H9 (cell line): ENCODE data around the gene PHF10. TPM values are rescaled to one million over a fixed set of nuclear protein-coding genes. Genes with fewer than 3 reads are reported as not detected.
A peak's percentile ranks its signal among the peaks of the same experiment; 100 is the strongest.

Source experiments
- DNase-seq: peaks from one replicate; pipeline ENCODE4 v3.0.0-alpha.2; 2017
- H2AFZ ChIP-seq: one replicate; pipeline ENCODE4 v1.6.1; 2013; ENCODE audit warnings: mild to moderate bottlenecking, low read length, control low read depth, moderate library complexity
- H2AK5ac ChIP-seq: 2 replicates; pipeline ENCODE4 v1.6.1; 2013; ENCODE audit warnings: low read length, control low read depth, mixed read lengths; ENCODE audit not compliant: insufficient read length
- H2BK120ac ChIP-seq: one replicate; pipeline ENCODE4 v1.6.1; 2013; ENCODE audit warnings: low read depth, mild to moderate bottlenecking, low read length, control low read depth, inconsistent platforms; ENCODE audit not compliant: poor library complexity, severe bottlenecking
- H2BK12ac ChIP-seq: 2 replicates; pipeline ENCODE4 v1.6.1; 2013; ENCODE audit warnings: low read length, control low read depth, mixed read lengths, low read depth; ENCODE audit not compliant: insufficient read length
- H2BK15ac ChIP-seq: 2 replicates; pipeline ENCODE4 v1.6.1; 2013; ENCODE audit warnings: low read depth, low read length, control low read depth
- H2BK20ac ChIP-seq: one replicate; pipeline ENCODE4 v1.6.1; 2013; ENCODE audit warnings: low read depth, mild to moderate bottlenecking, low read length, control low read depth, inconsistent platforms; ENCODE audit not compliant: poor library complexity, severe bottlenecking
- H2BK5ac ChIP-seq: 2 replicates; pipeline ENCODE4 v1.6.1; 2013; ENCODE audit warnings: low read length, control low read depth, mixed read lengths; ENCODE audit not compliant: insufficient read length
- H3K14ac ChIP-seq: 2 replicates; pipeline ENCODE4 v1.6.1; 2013; ENCODE audit warnings: low read length, control low read depth; ENCODE audit not compliant: insufficient read depth
- H3K18ac ChIP-seq: 2 replicates; pipeline ENCODE4 v1.6.1; 2013; ENCODE audit warnings: low read depth, mild to moderate bottlenecking, mixed read lengths, low read length, control low read depth; ENCODE audit not compliant: insufficient read length
- H3K23ac ChIP-seq: 2 replicates; pipeline ENCODE4 v1.6.1; 2013; ENCODE audit warnings: low read length, control low read depth, mixed read lengths, low read depth; ENCODE audit not compliant: insufficient read length
- H3K23me2 ChIP-seq: 2 replicates; pipeline ENCODE4 v1.6.1; 2013; ENCODE audit warnings: low read depth, mild to moderate bottlenecking, mixed read lengths, low read length, control low read depth; ENCODE audit not compliant: insufficient read length, poor library complexity, severe bottlenecking
- H3K27ac ChIP-seq: 2 replicates; pipeline ENCODE4 v1.5.1; 2013; ENCODE audit warnings: low read length, control low read depth, mixed read lengths, low read depth; ENCODE audit not compliant: insufficient read length
- H3K27me3 ChIP-seq: 2 replicates; pipeline ENCODE4 v1.6.1; 2013; ENCODE audit warnings: low read length, control low read depth, inconsistent platforms; ENCODE audit not compliant: insufficient read depth
- H3K4ac ChIP-seq: 2 replicates; pipeline ENCODE4 v1.6.1; 2013; ENCODE audit warnings: low read depth, mild to moderate bottlenecking, control low read depth, inconsistent platforms, low read length, moderate library complexity
- H3K4me1 ChIP-seq: 2 replicates; pipeline ENCODE4 v1.6.1; 2013; ENCODE audit warnings: low read length, control low read depth, inconsistent platforms; ENCODE audit not compliant: insufficient read depth
- H3K4me2 ChIP-seq: 2 replicates; pipeline ENCODE4 v1.6.1; 2013; ENCODE audit warnings: low read length, control low read depth, mixed read lengths; ENCODE audit not compliant: insufficient read length, insufficient read depth
- H3K56ac ChIP-seq: 2 replicates; pipeline ENCODE4 v1.6.1; 2013; ENCODE audit warnings: low read depth, mild to moderate bottlenecking, mixed read lengths, low read length, control low read depth; ENCODE audit not compliant: insufficient read length
- H3K79me1 ChIP-seq: 2 replicates; pipeline ENCODE4 v1.6.1; 2013; ENCODE audit warnings: low read depth, mild to moderate bottlenecking, moderate library complexity, low read length, control low read depth, inconsistent platforms; ENCODE audit not compliant: insufficient read depth, poor library complexity, severe bottlenecking
- H3K79me2 ChIP-seq: 2 replicates; pipeline ENCODE4 v1.6.1; 2013; ENCODE audit warnings: low read length, control low read depth, inconsistent platforms; ENCODE audit not compliant: insufficient read depth
- H3K9ac ChIP-seq: 2 replicates; pipeline ENCODE4 v1.6.1; 2013; ENCODE audit warnings: low read length, control low read depth, mixed read lengths; ENCODE audit not compliant: insufficient read length; ENCODE audit errors: extremely low read depth
- H3K9me3 ChIP-seq: one replicate; pipeline ENCODE4 v1.6.1; 2013; ENCODE audit warnings: low read depth, low read length, inconsistent platforms; ENCODE audit not compliant: control insufficient read depth
- H3T11ph ChIP-seq: one replicate; pipeline ENCODE4 v1.6.1; 2013; ENCODE audit warnings: mild to moderate bottlenecking, low read length, control low read depth, inconsistent platforms
- H4K20me1 ChIP-seq: one replicate; pipeline ENCODE4 v1.6.1; 2013; ENCODE audit not compliant: control insufficient read depth, insufficient read length, insufficient read depth
- H4K5ac ChIP-seq: 2 replicates; pipeline ENCODE4 v1.6.1; 2013; ENCODE audit warnings: low read depth, mild to moderate bottlenecking, mixed read lengths, low read length, control low read depth; ENCODE audit not compliant: insufficient read length
- H4K8ac ChIP-seq: replicated peaks from 2 replicates; pipeline ENCODE4 v1.6.1; 2013; ENCODE audit warnings: low read length, control low read depth, mixed read lengths, low read depth; ENCODE audit not compliant: insufficient read length
- H4K91ac ChIP-seq: 2 replicates; pipeline ENCODE4 v1.6.1; 2013; ENCODE audit warnings: low read depth, mild to moderate bottlenecking, moderate library complexity, mixed read lengths, low read length, control low read depth; ENCODE audit not compliant: insufficient read length
- H3K27ac Mint-ChIP-seq, 3 experiments: 2 replicates in 2 of 3; 3 replicates in 1 of 3; pipeline ENCODE4 v1.8.0; 2020 to 2021; ENCODE audit warnings: mixed read lengths in 3 of 3, mild to moderate bottlenecking in 1 of 3, moderate library complexity in 1 of 3
- H3K27me3 Mint-ChIP-seq: 2 replicates; pipeline ENCODE4 v1.8.0; 2021; ENCODE audit warnings: low read depth, mild to moderate bottlenecking, moderate library complexity, mixed read lengths
- H3K36me3 Mint-ChIP-seq, 3 experiments: 2 replicates in 2 of 3; 3 replicates in 1 of 3; pipeline ENCODE4 v1.8.0; 2020 to 2021; ENCODE audit warnings: low read depth in 3 of 3, mixed read lengths in 3 of 3; ENCODE audit not compliant: insufficient read depth in 1 of 3
- H3K4me1 Mint-ChIP-seq, 2 experiments: 2 replicates each; pipeline ENCODE4 v1.8.0; 2020; ENCODE audit warnings: mixed read lengths in 2 of 2
- H3K4me3 Mint-ChIP-seq, 2 experiments: 2 replicates in 1 of 2; 3 replicates in 1 of 2; pipeline ENCODE4 v1.8.0; 2020 to 2021; ENCODE audit warnings: mild to moderate bottlenecking in 2 of 2, mixed read lengths in 2 of 2, moderate library complexity in 1 of 2
- H3K9me3 Mint-ChIP-seq, 2 experiments: 2 replicates in 1 of 2; 3 replicates in 1 of 2; pipeline ENCODE4 v1.8.0; 2020; ENCODE audit warnings: mild to moderate bottlenecking in 2 of 2, mixed read lengths in 2 of 2, moderate library complexity in 1 of 2
- WGBS: extraction: QIAGEN DNeasy Blood & Tissue Kit; methylation state at CpG from one replicate; pipeline ENCODE4 v1.1.7; 2013; ENCODE audit warnings: missing lambda C conversion rate, low lambda C conversion rate, mixed read lengths; ENCODE audit not compliant: insufficient read length; ENCODE audit errors: extremely low coverage; 5-methylcytosine and 5-hydroxymethylcytosine counted together
- total RNA-seq: library from RNA; stranded (reverse); gene quantifications from 2 replicates; pipeline ENCODE4 v1.2.1, GENCODE V29; 2021
- TF ChIP-seq, protein P1 (sequence below): fragments of 200-600 bp; sonication (generic); conservative IDR thresholded peaks from 3 replicates; pipeline ENCODE4 v1.8.0; 2021; ENCODE audit warnings: antibody characterized with exemption, mild to moderate bottlenecking

PHF10 gene
- total RNA-seq, 1 experiment from 2014 or later = 59.0 TPM

DNA sequence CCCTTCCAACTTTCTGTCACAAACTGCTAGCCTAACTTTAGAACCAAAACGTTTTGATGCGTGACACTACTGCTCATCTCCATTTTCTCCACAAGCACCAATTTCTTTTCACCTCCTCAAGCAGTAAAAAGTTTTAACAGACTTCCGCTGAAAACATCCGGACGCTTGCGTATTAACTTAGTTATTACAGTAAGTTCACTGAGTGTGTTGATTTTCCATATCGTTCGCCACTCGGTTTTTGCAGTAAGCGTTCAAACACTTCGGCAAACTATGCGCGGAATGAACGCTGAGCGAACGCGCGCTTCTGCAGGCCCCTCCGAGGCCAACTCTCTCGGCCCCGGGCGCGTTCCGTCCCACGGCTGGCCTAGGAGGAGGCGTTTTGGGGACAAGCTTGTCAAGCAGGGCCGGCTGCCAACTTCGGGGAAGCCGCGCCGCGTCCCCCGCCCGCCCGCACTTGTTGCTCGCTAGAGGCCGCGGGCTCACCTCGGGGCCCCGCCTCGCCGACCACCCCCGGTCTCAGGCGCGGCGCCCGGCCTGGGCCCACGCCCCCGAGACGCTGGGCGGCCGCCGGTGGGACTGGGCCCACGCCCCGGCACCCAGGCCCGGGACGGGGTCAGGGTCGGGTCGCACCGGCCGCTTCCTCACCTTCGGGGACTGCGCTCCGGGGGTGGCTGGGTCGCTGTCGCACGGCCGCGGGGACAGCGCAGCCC lies 945 bp downstream of the PHF10 start:
- peak overlapping the region in 1 of 3 experiments; percentile 19; a peak in 2 of 7 replicates for H3K27ac Mint-ChIP-seq
- no peaks in the 10 kb centered on the region; the same call in 1 of the 2 replicates for H3K4me1 ChIP-seq
- no peak overlapping the region for H3K56ac ChIP-seq
- H3K27me3 ChIP-seq = no peaks in the 10 kb centered on the region
- no peak overlapping the region for H2BK20ac ChIP-seq
- no peaks in the 10 kb centered on the region; a peak in 2 of 5 replicates for H3K9me3 Mint-ChIP-seq
- H3K9me3 ChIP-seq = no peaks in the 10 kb centered on the region
- H2BK120ac ChIP-seq = no peak overlapping the region
- H3K18ac ChIP-seq = no peak overlapping the region
- peaks cover 24 to 27% of the 10 kb centered on the region in 2 experiments for H3K4me1 Mint-ChIP-seq
- WGBS = no CpG with 5 or more reads among the region's 70 CpGs
- H4K5ac ChIP-seq = no peak overlapping the region
- H3K79me1 ChIP-seq = no peaks in the 10 kb centered on the region
- H4K8ac ChIP-seq = no peak overlapping the region
- TF ChIP-seq, protein P1, sequence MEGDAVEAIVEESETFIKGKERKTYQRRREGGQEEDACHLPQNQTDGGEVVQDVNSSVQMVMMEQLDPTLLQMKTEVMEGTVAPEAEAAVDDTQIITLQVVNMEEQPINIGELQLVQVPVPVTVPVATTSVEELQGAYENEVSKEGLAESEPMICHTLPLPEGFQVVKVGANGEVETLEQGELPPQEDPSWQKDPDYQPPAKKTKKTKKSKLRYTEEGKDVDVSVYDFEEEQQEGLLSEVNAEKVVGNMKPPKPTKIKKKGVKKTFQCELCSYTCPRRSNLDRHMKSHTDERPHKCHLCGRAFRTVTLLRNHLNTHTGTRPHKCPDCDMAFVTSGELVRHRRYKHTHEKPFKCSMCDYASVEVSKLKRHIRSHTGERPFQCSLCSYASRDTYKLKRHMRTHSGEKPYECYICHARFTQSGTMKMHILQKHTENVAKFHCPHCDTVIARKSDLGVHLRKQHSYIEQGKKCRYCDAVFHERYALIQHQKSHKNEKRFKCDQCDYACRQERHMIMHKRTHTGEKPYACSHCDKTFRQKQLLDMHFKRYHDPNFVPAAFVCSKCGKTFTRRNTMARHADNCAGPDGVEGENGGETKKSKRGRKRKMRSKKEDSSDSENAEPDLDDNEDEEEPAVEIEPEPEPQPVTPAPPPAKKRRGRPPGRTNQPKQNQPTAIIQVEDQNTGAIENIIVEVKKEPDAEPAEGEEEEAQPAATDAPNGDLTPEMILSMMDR = no peak
- H3K27ac ChIP-seq = no peak overlapping the region
- peak overlapping the region; percentile 73 for H3K9ac ChIP-seq
- no peaks in the 10 kb centered on the region for H4K20me1 ChIP-seq
- peak overlapping the region; percentile 98 for H3K4me2 ChIP-seq
- H3K36me3 Mint-ChIP-seq = peaks cover 0 to 20% (median 11%) of the 10 kb centered on the region in 3 experiments; a peak in 4 of 7 replicates
- peaks cover 4% of the 10 kb centered on the region for H3K27me3 Mint-ChIP-seq
- peak overlapping the region; percentile 51 for H3K14ac ChIP-seq
- H4K91ac ChIP-seq = no peak overlapping the region
- no peak overlapping the region for H2AFZ ChIP-seq
- peaks cover 4% of the 10 kb centered on the region; the same call in 1 of the 2 replicates for H3K79me2 ChIP-seq
- DNase-seq = peak; percentile 53
- H3K4ac ChIP-seq = no peak overlapping the region
- no peak overlapping the region for H2BK12ac ChIP-seq
- H2BK15ac ChIP-seq = no peak overlapping the region; the same call in 1 of the 2 replicates
- peaks cover 18% of the 10 kb centered on the region for H3K23me2 ChIP-seq
- no peak overlapping the region for H3T11ph ChIP-seq
- H3K23ac ChIP-seq = no peak overlapping the region
- H3K4me3 Mint-ChIP-seq = peak overlapping the region; percentile 82 to 91
- H2BK5ac ChIP-seq = no peak overlapping the region
- no peak overlapping the region for H2AK5ac ChIP-seq
